ENCODE results near the gene CLNK. TPM values are rescaled to one million over a fixed set of nuclear protein-coding genes. Genes with fewer than 3 reads are reported as not detected.

CLNK gene
- polyA plus RNA-seq, 4 donors, result 0.04 to 0.31 TPM; not detected in 2

DNA sequence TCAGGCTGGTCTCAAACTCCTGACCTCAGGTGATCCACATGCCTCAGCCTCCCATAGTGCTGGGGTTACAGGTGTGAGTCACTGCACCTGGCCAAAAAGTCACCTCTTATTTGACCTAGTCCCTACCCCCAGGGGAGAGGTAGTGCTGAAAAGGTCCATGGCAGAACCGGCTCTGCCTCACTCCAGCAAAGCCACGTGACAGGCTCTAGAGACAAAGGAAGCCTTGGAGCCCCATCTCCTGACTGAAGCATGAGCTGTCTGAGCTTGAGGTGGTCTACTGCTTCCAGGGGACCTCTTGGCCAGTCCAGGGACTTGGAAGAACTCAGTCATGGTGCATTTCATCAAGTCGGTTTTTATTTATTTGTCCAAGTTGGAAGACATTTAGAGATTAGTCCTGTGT, 174.8 kb downstream of the CLNK start:
- no peak for FAIRE-seq
- 80 to 82% (median 80%) methylated on average over 3 of the region's 3 CpGs for WGBS, 3 donors

DNA sequence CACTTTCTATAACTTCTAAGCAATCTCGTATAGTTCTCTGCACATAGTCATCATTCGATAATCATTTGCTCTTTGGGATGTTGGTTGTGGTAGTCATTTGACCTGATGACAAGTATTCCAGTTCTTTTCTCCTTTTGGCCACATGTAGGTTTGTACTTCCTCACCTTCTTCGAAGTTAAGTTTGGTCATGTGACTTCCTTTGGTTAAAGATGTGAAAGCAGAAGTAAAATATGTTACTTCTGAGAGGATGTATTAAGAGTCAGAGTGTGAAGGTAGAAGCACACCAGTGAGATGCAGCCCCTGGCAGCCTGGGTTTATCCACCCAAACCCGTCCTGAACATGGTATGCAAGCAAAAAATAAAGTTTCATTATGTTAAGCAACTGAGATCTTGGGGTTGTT, 178.5 kb downstream of the CLNK start:
- FAIRE-seq, result no peak
- Histone ChIP-seq H3K27ac (ENCODE audit: low read depth in 1 of 3, low read length in 2 of 3) (no peak overlapping the region), H3K4me3 (ENCODE audit: low read depth in 1 of 3, low read length in 3 of 3) (no peak overlapping the region), H3K27me3 (ENCODE audit: control insufficient read depth in 3 of 3, insufficient read depth in 3 of 3, low read length in 3 of 3) (no peaks in the 10 kb centered on the region), H3K36me3 (ENCODE audit: control insufficient read depth in 3 of 3, insufficient read depth in 2 of 3, low read depth in 1 of 3, low read length in 3 of 3) (no peaks in the 10 kb centered on the region), H3K4me1 (ENCODE audit: control insufficient read depth in 3 of 3, insufficient read depth in 2 of 3, low read depth in 1 of 3, low read length in 2 of 3) (no peaks in the 10 kb centered on the region), H3K9me3 (ENCODE audit: control insufficient read depth in 2 of 2, insufficient read depth in 1 of 2, low read depth in 1 of 2, low read length in 1 of 2) (no peaks in the 10 kb centered on the region)
- WGBS, 3 donors, result 74 to 83% (median 81%) methylated on average over 4 of the region's 4 CpGs
- DNase-seq, result no peak

More for the DNA sequence above, 174.8 kb downstream of the CLNK start:
- H3K27ac ChIP-seq (ENCODE audit: low read depth in 1 of 3, low read length in 2 of 3), result no peak overlapping the region
- H3K36me3 ChIP-seq (ENCODE audit: control insufficient read depth in 3 of 3, insufficient read depth in 2 of 3, low read depth in 1 of 3, low read length in 3 of 3), result no peaks in the 10 kb centered on the region
- H3K4me3 ChIP-seq (ENCODE audit: low read depth in 1 of 3, low read length in 3 of 3), result no peak overlapping the region
- no peaks in the 10 kb centered on the region for H3K4me1 ChIP-seq (ENCODE audit: control insufficient read depth in 3 of 3, insufficient read depth in 2 of 3, low read depth in 1 of 3, low read length in 2 of 3)
- DNase-seq, result no peak
- no peaks in the 10 kb centered on the region for H3K9me3 ChIP-seq (ENCODE audit: control insufficient read depth in 2 of 2, insufficient read depth in 1 of 2, low read depth in 1 of 2, low read length in 1 of 2)
- H3K27me3 ChIP-seq (ENCODE audit: control insufficient read depth in 3 of 3, insufficient read depth in 3 of 3, low read length in 3 of 3), result no peaks in the 10 kb centered on the region

DNA sequence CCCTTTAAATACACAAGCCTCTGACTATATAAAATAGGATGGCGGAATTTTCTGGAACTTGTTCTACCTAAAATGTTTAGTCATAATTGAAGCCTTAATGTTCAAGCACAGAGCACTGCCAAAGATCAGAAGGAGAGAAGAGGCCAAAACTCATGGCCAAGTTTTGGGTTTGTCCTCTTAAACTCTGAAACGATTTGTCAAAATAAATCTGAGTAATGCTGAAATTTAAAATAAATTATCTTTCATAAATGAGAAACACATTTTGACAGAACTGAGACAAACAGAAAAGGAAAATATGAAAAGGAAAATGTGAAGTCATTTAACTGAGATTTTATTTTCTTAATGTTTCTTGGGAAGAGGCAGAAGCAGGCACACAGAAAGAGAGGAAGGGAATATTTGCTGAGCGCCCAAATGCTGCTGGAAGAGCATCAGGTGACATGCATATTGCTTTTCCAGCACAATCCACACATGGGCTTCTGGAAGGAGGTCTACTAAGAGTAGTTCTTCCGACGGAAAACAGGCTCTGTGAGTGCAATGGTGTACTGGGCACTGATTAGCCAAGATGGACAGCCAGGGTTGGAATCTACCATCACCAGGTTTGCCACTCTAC, 179.9 kb downstream of the CLNK start:
- H3K4me1 ChIP-seq (ENCODE audit: control insufficient read depth in 3 of 3, insufficient read depth in 2 of 3, low read depth in 1 of 3, low read length in 2 of 3), result no peaks in the 10 kb centered on the region
- H3K36me3 ChIP-seq (ENCODE audit: control insufficient read depth in 3 of 3, insufficient read depth in 2 of 3, low read depth in 1 of 3, low read length in 3 of 3), result no peaks in the 10 kb centered on the region
- no peak overlapping the region for H3K27ac ChIP-seq (ENCODE audit: low read depth in 1 of 3, low read length in 2 of 3)
- no peaks in the 10 kb centered on the region for H3K27me3 ChIP-seq (ENCODE audit: control insufficient read depth in 3 of 3, insufficient read depth in 3 of 3, low read length in 3 of 3)
- DNase-seq, result no peak
- WGBS, 3 donors, result 71 to 81% (median 77%) methylated on average over 5 of the region's 5 CpGs
- no peak for FAIRE-seq
- no peak overlapping the region for H3K4me3 ChIP-seq (ENCODE audit: low read depth in 1 of 3, low read length in 3 of 3)
- no peaks in the 10 kb centered on the region for H3K9me3 ChIP-seq (ENCODE audit: control insufficient read depth in 2 of 2, insufficient read depth in 1 of 2, low read depth in 1 of 2, low read length in 1 of 2)

DNA sequence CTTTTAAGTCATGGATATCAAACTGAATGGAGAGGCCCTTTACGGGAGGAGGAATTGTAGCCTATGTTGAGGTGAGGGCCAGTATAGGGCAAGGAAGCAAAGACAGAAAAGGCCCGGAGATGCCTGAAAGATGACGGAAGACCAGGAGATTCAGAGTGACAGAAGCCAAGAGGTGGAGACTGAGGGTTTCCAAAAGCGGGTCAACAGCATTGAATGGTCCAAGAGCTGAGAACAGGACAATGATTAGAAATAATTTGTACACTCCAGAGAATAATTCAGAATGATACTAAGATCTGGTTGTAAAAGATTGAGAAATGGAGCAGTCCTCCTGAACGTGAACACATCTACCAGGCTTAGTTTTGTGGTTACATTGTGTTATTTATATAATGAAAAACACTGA, 181.9 kb downstream of the CLNK start:
- Histone ChIP-seq H3K27me3 (ENCODE audit: control insufficient read depth in 3 of 3, insufficient read depth in 3 of 3, low read length in 3 of 3) (no peaks in the 10 kb centered on the region), H3K27ac (ENCODE audit: low read depth in 1 of 3, low read length in 2 of 3) (no peak overlapping the region), H3K9me3 (ENCODE audit: control insufficient read depth in 2 of 2, insufficient read depth in 1 of 2, low read depth in 1 of 2, low read length in 1 of 2) (no peaks in the 10 kb centered on the region), H3K4me3 (ENCODE audit: low read depth in 1 of 3, low read length in 3 of 3) (no peak overlapping the region), H3K4me1 (ENCODE audit: control insufficient read depth in 3 of 3, insufficient read depth in 2 of 3, low read depth in 1 of 3, low read length in 2 of 3) (no peaks in the 10 kb centered on the region), H3K36me3 (ENCODE audit: control insufficient read depth in 3 of 3, insufficient read depth in 2 of 3, low read depth in 1 of 3, low read length in 3 of 3) (no peaks in the 10 kb centered on the region)
- WGBS, 3 donors, result 84 to 93% (median 88%) methylated on average over 5 of the region's 5 CpGs
- no peak for FAIRE-seq
- DNase-seq, result no peak

DNA sequence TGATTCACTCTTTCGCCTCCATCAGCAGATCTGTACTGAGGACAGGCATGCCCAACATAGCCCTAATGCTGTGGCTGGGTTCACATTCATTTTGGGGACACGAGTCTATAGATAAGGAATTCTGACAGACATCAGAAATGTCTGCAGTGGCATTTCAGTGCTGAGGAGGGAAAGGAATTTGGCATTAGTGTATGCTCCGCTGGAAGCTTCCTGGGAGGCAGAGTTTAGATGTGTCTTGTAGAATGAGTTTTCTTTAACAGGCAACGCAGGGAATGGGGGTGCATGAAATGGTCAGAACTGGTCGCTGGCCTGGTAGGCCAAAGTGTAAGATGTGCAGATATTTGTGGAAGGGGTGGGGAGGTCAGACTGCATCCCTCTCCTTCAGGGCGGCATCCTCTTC, 183.8 kb downstream of the CLNK start:
- Histone ChIP-seq H3K36me3 (ENCODE audit: control insufficient read depth in 3 of 3, insufficient read depth in 2 of 3, low read depth in 1 of 3, low read length in 3 of 3) (no peaks in the 10 kb centered on the region), H3K9me3 (ENCODE audit: control insufficient read depth in 2 of 2, insufficient read depth in 1 of 2, low read depth in 1 of 2, low read length in 1 of 2) (no peaks in the 10 kb centered on the region), H3K27ac (ENCODE audit: low read depth in 1 of 3, low read length in 2 of 3) (no peak overlapping the region), H3K4me3 (ENCODE audit: low read depth in 1 of 3, low read length in 3 of 3) (no peak overlapping the region), H3K27me3 (ENCODE audit: control insufficient read depth in 3 of 3, insufficient read depth in 3 of 3, low read length in 3 of 3) (no peaks in the 10 kb centered on the region), H3K4me1 (ENCODE audit: control insufficient read depth in 3 of 3, insufficient read depth in 2 of 3, low read depth in 1 of 3, low read length in 2 of 3) (no peaks in the 10 kb centered on the region)
- 75 to 80% (median 77%) methylated on average over 6 of the region's 6 CpGs for WGBS, 3 donors
- DNase-seq (no peak), FAIRE-seq (no peak)

DNA sequence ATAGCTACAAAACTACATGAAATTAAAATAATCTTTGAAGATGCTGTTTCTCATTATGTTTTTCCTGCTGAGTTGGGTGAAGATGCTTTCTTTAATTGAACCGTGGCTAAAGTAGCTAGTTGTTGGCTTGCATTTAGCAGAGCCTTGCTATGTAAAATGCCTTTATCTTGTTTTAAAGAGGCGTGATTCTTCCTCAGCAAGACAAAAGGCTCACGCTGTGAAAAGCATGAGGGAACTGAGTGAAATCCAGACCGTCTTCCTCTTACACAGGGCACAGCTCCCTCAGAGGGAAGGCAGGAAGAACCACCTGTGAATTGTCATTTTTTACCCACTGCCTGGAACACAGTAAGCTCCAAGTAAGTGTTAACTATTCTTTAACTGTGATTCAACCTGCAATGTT, 188.4 kb downstream of the CLNK start:
- FAIRE-seq, result no peak
- 50 to 65% (median 61%) methylated on average over 4 of the region's 4 CpGs for WGBS, 3 donors

DNA sequence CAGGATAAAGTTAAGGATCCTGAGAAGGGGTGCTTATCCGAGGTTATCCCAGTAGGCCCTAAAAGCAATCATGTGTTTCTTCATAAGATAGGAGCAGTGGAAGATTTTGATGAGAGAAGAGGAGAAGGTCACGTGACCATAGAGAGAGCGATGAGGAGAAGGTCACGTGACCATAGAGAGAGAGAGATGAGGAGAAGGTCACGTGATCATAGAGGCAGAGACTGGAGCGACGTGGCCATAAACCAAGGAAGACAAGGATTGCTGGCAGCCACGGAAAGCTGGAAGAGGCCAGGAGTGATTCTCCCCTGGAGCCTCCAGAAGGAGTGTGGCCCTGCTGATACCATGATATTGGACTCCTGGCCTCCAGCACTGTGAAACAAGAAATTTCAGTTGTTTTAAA, 188.9 kb downstream of the CLNK start:
- Histone ChIP-seq H3K27ac (ENCODE audit: low read depth in 1 of 3, low read length in 2 of 3) (no peak overlapping the region), H3K27me3 (ENCODE audit: control insufficient read depth in 3 of 3, insufficient read depth in 3 of 3, low read length in 3 of 3) (peaks cover 0 to 7% (median 0%) of the 10 kb centered on the region in 3 donors), H3K4me3 (ENCODE audit: low read depth in 1 of 3, low read length in 3 of 3) (no peak overlapping the region), H3K9me3 (ENCODE audit: control insufficient read depth in 2 of 2, insufficient read depth in 1 of 2, low read depth in 1 of 2, low read length in 1 of 2) (no peaks in the 10 kb centered on the region), H3K36me3 (ENCODE audit: control insufficient read depth in 3 of 3, insufficient read depth in 2 of 3, low read depth in 1 of 3, low read length in 3 of 3) (no peaks in the 10 kb centered on the region), H3K4me1 (ENCODE audit: control insufficient read depth in 3 of 3, insufficient read depth in 2 of 3, low read depth in 1 of 3, low read length in 2 of 3) (no peaks in the 10 kb centered on the region)
- no peak for FAIRE-seq
- no peak for DNase-seq
- WGBS, 3 donors, result 60 to 80% (median 72%) methylated on average over 7 to 8 of the region's 8 CpGs

More for the DNA sequence above, 188.4 kb downstream of the CLNK start:
- Histone ChIP-seq H3K27me3 (ENCODE audit: control insufficient read depth in 3 of 3, insufficient read depth in 3 of 3, low read length in 3 of 3) (peaks cover 0 to 7% (median 0%) of the 10 kb centered on the region in 3 donors), H3K4me1 (ENCODE audit: control insufficient read depth in 3 of 3, insufficient read depth in 2 of 3, low read depth in 1 of 3, low read length in 2 of 3) (no peaks in the 10 kb centered on the region), H3K9me3 (ENCODE audit: control insufficient read depth in 2 of 2, insufficient read depth in 1 of 2, low read depth in 1 of 2, low read length in 1 of 2) (no peaks in the 10 kb centered on the region), H3K27ac (ENCODE audit: low read depth in 1 of 3, low read length in 2 of 3) (no peak overlapping the region), H3K36me3 (ENCODE audit: control insufficient read depth in 3 of 3, insufficient read depth in 2 of 3, low read depth in 1 of 3, low read length in 3 of 3) (no peaks in the 10 kb centered on the region), H3K4me3 (ENCODE audit: low read depth in 1 of 3, low read length in 3 of 3) (no peak overlapping the region)
- DNase-seq, result no peak

DNA sequence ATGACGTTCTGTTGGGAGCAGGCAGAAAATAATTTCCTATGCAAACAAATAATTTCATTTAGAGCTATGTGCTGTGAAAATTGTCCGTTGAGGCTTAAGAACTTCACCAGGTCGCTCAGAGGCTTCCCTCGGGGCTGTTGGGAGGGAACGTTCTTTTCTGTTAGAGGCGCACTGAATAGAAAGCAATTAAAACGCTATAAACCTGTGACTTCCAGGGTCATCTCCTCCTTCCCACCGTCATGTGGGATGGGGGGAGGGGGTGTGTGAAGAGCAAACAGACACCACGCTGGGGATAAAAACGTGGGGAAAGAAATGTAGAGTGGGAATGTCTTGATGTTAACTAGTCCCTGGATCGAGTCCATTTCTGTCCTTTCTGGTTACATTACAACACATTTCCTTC, 192.1 kb downstream of the CLNK start:
- no peaks in the 10 kb centered on the region for H3K9me3 ChIP-seq (ENCODE audit: control insufficient read depth in 2 of 2, insufficient read depth in 1 of 2, low read depth in 1 of 2, low read length in 1 of 2)
- FAIRE-seq, result no peak
- H3K36me3 ChIP-seq (ENCODE audit: control insufficient read depth in 3 of 3, insufficient read depth in 2 of 3, low read depth in 1 of 3, low read length in 3 of 3), result no peaks in the 10 kb centered on the region
- H3K4me1 ChIP-seq (ENCODE audit: control insufficient read depth in 3 of 3, insufficient read depth in 2 of 3, low read depth in 1 of 3, low read length in 2 of 3), result no peaks in the 10 kb centered on the region
- no peak overlapping the region for H3K4me3 ChIP-seq (ENCODE audit: low read depth in 1 of 3, low read length in 3 of 3)
- peaks cover 0 to 7% (median 0%) of the 10 kb centered on the region in 3 donors for H3K27me3 ChIP-seq (ENCODE audit: control insufficient read depth in 3 of 3, insufficient read depth in 3 of 3, low read length in 3 of 3)
- 23 to 53% (median 32%) methylated on average over 11 of the region's 11 CpGs for WGBS, 3 donors
- DNase-seq, result no peak
- no peak overlapping the region for H3K27ac ChIP-seq (ENCODE audit: low read depth in 1 of 3, low read length in 2 of 3)

DNA sequence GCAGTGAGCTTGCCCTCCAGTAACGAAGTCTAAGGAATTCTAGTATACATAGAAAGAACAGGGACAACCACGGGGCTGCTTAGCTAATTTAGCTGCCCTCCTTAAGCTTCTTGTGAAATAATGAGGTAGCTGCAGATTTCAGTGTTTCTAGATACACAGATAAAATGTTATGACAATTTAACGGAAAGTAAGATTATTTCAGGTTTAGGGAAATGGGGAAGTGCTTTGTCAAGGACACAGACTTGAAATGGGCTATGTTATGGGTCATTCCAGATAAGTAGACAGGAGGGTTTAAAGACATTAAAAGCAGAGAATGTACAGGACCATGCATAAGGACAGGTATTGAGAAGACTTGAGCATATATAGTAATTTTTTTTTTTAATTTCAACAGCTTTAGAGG, 193.2 kb downstream of the CLNK start:
- no peak for FAIRE-seq
- Histone ChIP-seq H3K36me3 (ENCODE audit: control insufficient read depth in 3 of 3, insufficient read depth in 2 of 3, low read depth in 1 of 3, low read length in 3 of 3) (no peaks in the 10 kb centered on the region), H3K9me3 (ENCODE audit: control insufficient read depth in 2 of 2, insufficient read depth in 1 of 2, low read depth in 1 of 2, low read length in 1 of 2) (no peaks in the 10 kb centered on the region), H3K27ac (ENCODE audit: low read depth in 1 of 3, low read length in 2 of 3) (no peak overlapping the region), H3K4me3 (ENCODE audit: low read depth in 1 of 3, low read length in 3 of 3) (no peak overlapping the region), H3K27me3 (ENCODE audit: control insufficient read depth in 3 of 3, insufficient read depth in 3 of 3, low read length in 3 of 3) (peaks cover 0 to 7% (median 0%) of the 10 kb centered on the region in 3 donors), H3K4me1 (ENCODE audit: control insufficient read depth in 3 of 3, insufficient read depth in 2 of 3, low read depth in 1 of 3, low read length in 2 of 3) (no peaks in the 10 kb centered on the region)
- 68 to 79% (median 74%) methylated on average over 3 of the region's 3 CpGs for WGBS, 3 donors
- DNase-seq, result no peak
